MCF 10A (cell line): Measurements from ENCODE around the gene CBFA2T3. TPM values are rescaled to one million over a fixed set of nuclear protein-coding genes. Genes with fewer than 3 reads are reported as not detected.

Source experiments
- BruUV-seq: library from RNA; stranded (reverse); fragments of 400-500 nt; replicated peaks from 2 replicates; lab custom pipeline; 2021; lab: Mats Ljungman, UMichigan
- CTCF ChIA-PET: fragments of 300-600 bp; sonication (Branson Sonifier 250); formaldehyde crosslinking; extraction: SDS; loops from one replicate; lab custom pipeline; 2021; ENCODE audit warnings: antibody characterized with exemption, inconsistent platforms; lab: Yijun Ruan, JAX
- POLR2A ChIA-PET: fragments of 300-600, 350-650 bp; sonication (Branson Sonifier 250); formaldehyde crosslinking; extraction: SDS; loops from one replicate; lab custom pipeline; 2020; ENCODE audit warnings: antibody characterized with exemption, inconsistent platforms; lab: Yijun Ruan, JAX
- DNase-seq: peaks from one replicate; pipeline ENCODE4 v3.0.0-alpha.2; 2018; ENCODE audit not compliant: unreplicated experiment
- H3K27ac Mint-ChIP-seq: one replicate; pipeline ENCODE4 v1.8.0; 2022; ENCODE audit warnings: mild to moderate bottlenecking, low read depth, mixed read lengths; ENCODE audit not compliant: unreplicated experiment
- H3K27me3 Mint-ChIP-seq: one replicate; pipeline ENCODE4 v1.8.0; 2022; ENCODE audit warnings: mixed read lengths; ENCODE audit not compliant: insufficient read depth, unreplicated experiment
- H3K36me3 Mint-ChIP-seq: one replicate; pipeline ENCODE4 v1.8.0; 2022; ENCODE audit warnings: mild to moderate bottlenecking, moderate library complexity, mixed read lengths; ENCODE audit not compliant: insufficient read depth, unreplicated experiment
- H3K4me1 Mint-ChIP-seq: one replicate; pipeline ENCODE4 v1.8.0; 2022; ENCODE audit warnings: mixed read lengths; ENCODE audit not compliant: insufficient read depth, unreplicated experiment
- H3K4me3 Mint-ChIP-seq: one replicate; pipeline ENCODE4 v1.8.0; 2022; ENCODE audit warnings: mild to moderate bottlenecking, moderate library complexity, mixed read lengths; ENCODE audit not compliant: unreplicated experiment
- H3K9me3 Mint-ChIP-seq: one replicate; pipeline ENCODE4 v1.8.0; 2022; ENCODE audit warnings: mixed read lengths; ENCODE audit not compliant: unreplicated experiment
- intact Hi-C: fragments of 100-400 bp; cut with micrococcal nuclease; formaldehyde crosslinking; loops from 2 replicates; pipeline ENCODE4 v1.14.1; 2022
- total RNA-seq: library from RNA; stranded (reverse); gene quantifications from 2 replicates; pipeline ENCODE4 v1.2.3, GENCODE V29; 2022
- TF ChIP-seq, protein P1 (sequence below): fragments of 200-600 bp; IDR thresholded peaks from one replicate; pipeline ENCODE4 v1.8.0; 2022; ENCODE audit warnings: antibody characterized with exemption, mild to moderate bottlenecking; ENCODE audit not compliant: unreplicated experiment

The CBFA2T3 gene
- total RNA-seq, 1 experiment from 2014 or later = not detected

GRCh38 chr16:88948781-88949490 lies 28.1 kb downstream of the CBFA2T3 start:
- Mint-ChIP-seq H3K27me3 (peaks cover 84% of the 10 kb centered on the region), H3K36me3 (no peaks in the 10 kb centered on the region), H3K4me3 (no peak overlapping the region), H3K9me3 (no peaks in the 10 kb centered on the region), H3K27ac (peak overlapping the region; percentile 2), H3K4me1 (peaks cover 13% of the 10 kb centered on the region)
- TF ChIP-seq, protein P1, sequence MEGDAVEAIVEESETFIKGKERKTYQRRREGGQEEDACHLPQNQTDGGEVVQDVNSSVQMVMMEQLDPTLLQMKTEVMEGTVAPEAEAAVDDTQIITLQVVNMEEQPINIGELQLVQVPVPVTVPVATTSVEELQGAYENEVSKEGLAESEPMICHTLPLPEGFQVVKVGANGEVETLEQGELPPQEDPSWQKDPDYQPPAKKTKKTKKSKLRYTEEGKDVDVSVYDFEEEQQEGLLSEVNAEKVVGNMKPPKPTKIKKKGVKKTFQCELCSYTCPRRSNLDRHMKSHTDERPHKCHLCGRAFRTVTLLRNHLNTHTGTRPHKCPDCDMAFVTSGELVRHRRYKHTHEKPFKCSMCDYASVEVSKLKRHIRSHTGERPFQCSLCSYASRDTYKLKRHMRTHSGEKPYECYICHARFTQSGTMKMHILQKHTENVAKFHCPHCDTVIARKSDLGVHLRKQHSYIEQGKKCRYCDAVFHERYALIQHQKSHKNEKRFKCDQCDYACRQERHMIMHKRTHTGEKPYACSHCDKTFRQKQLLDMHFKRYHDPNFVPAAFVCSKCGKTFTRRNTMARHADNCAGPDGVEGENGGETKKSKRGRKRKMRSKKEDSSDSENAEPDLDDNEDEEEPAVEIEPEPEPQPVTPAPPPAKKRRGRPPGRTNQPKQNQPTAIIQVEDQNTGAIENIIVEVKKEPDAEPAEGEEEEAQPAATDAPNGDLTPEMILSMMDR = no peak
- ChIA-PET POLR2A (no interaction called here), CTCF (interaction anchor here (0.7 kb wide), 1 partner anchor 43 kb away, joined by 3 read pairs; no protein-coding TSS in a partner anchor)
- intact Hi-C loops = no loop called here
- BruUV-seq = no TSS peak
- no peak for DNase-seq

DNA sequence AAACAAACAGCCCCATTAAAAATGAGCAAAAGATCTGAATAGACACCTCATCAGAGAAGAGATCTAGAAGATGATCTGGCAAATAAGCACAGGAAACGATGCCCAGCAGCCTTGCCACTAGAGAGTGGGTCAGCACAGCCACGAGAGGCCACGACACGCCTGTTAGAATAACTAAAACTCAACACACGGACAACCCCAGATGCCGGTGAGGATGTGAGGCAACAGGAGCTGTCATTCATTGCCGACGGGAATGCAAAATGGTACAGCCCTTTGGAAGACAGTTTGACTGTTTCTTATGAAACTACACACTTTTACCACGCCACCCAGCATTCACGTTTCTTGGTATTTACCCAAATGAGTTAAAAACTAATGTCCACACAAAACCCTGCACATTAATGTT lies 31.5 kb downstream of the CBFA2T3 start:
- no peaks in the 10 kb centered on the region for H3K9me3 Mint-ChIP-seq
- no peak for DNase-seq
- peaks cover 6% of the 10 kb centered on the region for H3K4me1 Mint-ChIP-seq
- intact Hi-C loops = no loop called here
- CTCF ChIA-PET = no interaction called here
- no peak overlapping the region for H3K4me3 Mint-ChIP-seq
- TF ChIP-seq, protein P1 = no peak
- BruUV-seq = no TSS peak
- peaks cover 62% of the 10 kb centered on the region for H3K27me3 Mint-ChIP-seq
- POLR2A ChIA-PET = interaction anchor here (0.6 kb wide), 1 partner anchor 149 kb away, joined by 3 read pairs; no protein-coding TSS in a partner anchor
- H3K36me3 Mint-ChIP-seq = no peaks in the 10 kb centered on the region
- H3K27ac Mint-ChIP-seq = no peak overlapping the region

GRCh38 chr16:88943741-88944140 lies 33.3 kb downstream of the CBFA2T3 start:
- POLR2A ChIA-PET = interaction anchor here (0.7 kb wide), 1 partner anchor 670 kb away, joined by 3 read pairs; no protein-coding TSS in a partner anchor
- BruUV-seq = no TSS peak

GRCh38 chr16:88943131-88943664 lies 33.8 kb downstream of the CBFA2T3 start:
- BruUV-seq = no TSS peak
- H3K4me1 Mint-ChIP-seq = no peaks in the 10 kb centered on the region
- TF ChIP-seq, protein P1 = no peak
- ChIA-PET CTCF (interaction anchor here (0.6 kb wide), 1 partner anchor 133 kb away, joined by 4 read pairs; no protein-coding TSS in a partner anchor), POLR2A (interaction anchor here (0.7 kb wide), 1 partner anchor 670 kb away, joined by 3 read pairs; no protein-coding TSS in a partner anchor)
- DNase-seq = no peak
- H3K27me3 Mint-ChIP-seq = peaks cover 56% of the 10 kb centered on the region
- intact Hi-C loops = no loop called here
- H3K27ac Mint-ChIP-seq = no peak overlapping the region
- H3K9me3 Mint-ChIP-seq = no peaks in the 10 kb centered on the region
- no peaks in the 10 kb centered on the region for H3K36me3 Mint-ChIP-seq
- H3K4me3 Mint-ChIP-seq = no peak overlapping the region

More at GRCh38 chr16:88943741-88944140, 33.3 kb downstream of the CBFA2T3 start:
- Mint-ChIP-seq H3K4me3 (no peak overlapping the region), H3K27me3 (peaks cover 58% of the 10 kb centered on the region), H3K27ac (no peak overlapping the region), H3K36me3 (no peaks in the 10 kb centered on the region), H3K9me3 (no peaks in the 10 kb centered on the region), H3K4me1 (peaks cover 4% of the 10 kb centered on the region)
- no peak for DNase-seq
- TF ChIP-seq, protein P1 = no peak
- CTCF ChIA-PET = interaction anchor here (0.6 kb wide), 1 partner anchor 133 kb away, joined by 4 read pairs; no protein-coding TSS in a partner anchor
- intact Hi-C loops = no loop called here
